Neural cell (in vitro differentiated cells): Measurements from ENCODE around the gene TCEAL4. TPM values are rescaled to one million over a fixed set of nuclear protein-coding genes. Genes with fewer than 3 reads are reported as not detected.

Experiments
- H2AFZ ChIP-seq: fragments of 200-600, 300-800 bp; sonication (generic), shearing (Covaris generic); 2 replicates; pipeline ENCODE4 v1.6.0; 2014; ENCODE audit warnings: low read depth, mild to moderate bottlenecking, antibody characterized with exemption, low read length, moderate library complexity
- H3F3A ChIP-seq: fragments of 200-600 bp; shearing (Covaris generic); 2 replicates; pipeline ENCODE4 v1.6.1; 2016; ENCODE audit warnings: mild to moderate bottlenecking, moderate library complexity, mixed read lengths, antibody characterized with exemption, low read length; ENCODE audit not compliant: insufficient read depth, poor library complexity, severe bottlenecking
- H3K27ac ChIP-seq: fragments of 200-600, 300-800 bp; sonication (generic), shearing (Covaris generic); 2 replicates; pipeline ENCODE4 v1.5.1; 2014; ENCODE audit warnings: mild to moderate bottlenecking, low read length, moderate library complexity
- H3K27me3 ChIP-seq: fragments of 300-800, 200-600 bp; sonication (generic), shearing (Covaris generic); 2 replicates; pipeline ENCODE4 v1.6.0; 2014; ENCODE audit warnings: mild to moderate bottlenecking, low read depth, low read length, moderate library complexity; ENCODE audit not compliant: insufficient read depth
- H3K36me3 ChIP-seq: fragments of 300-800, 200-600 bp; sonication (generic), shearing (Covaris generic); 2 replicates; pipeline ENCODE4 v1.5.1; 2014; ENCODE audit warnings: mild to moderate bottlenecking, antibody characterized with exemption, low read length, moderate library complexity; ENCODE audit not compliant: insufficient read depth
- H3K4me2 ChIP-seq: fragments of 300-800, 200-600 bp; sonication (generic), shearing (Covaris generic); 2 replicates; pipeline ENCODE4 v1.6.0; 2014; ENCODE audit warnings: mild to moderate bottlenecking, low read length
- H3K4me3 ChIP-seq: fragments of 300-800, 200-600 bp; sonication (generic), shearing (Covaris generic); 2 replicates; pipeline ENCODE4 v1.5.1; 2014; ENCODE audit warnings: mild to moderate bottlenecking, low read length, moderate library complexity
- H3K79me2 ChIP-seq: fragments of 200-600 bp; shearing (Covaris generic); replicated peaks from 2 replicates; pipeline ENCODE4 v1.6.0; 2014; ENCODE audit warnings: mild to moderate bottlenecking, low read length, moderate library complexity; ENCODE audit not compliant: insufficient read depth
- H3K9ac ChIP-seq: fragments of 300-800, 200-600 bp; sonication (generic), shearing (Covaris generic); 2 replicates; pipeline ENCODE4 v1.6.1; 2016; ENCODE audit warnings: mild to moderate bottlenecking, low read length, mixed read lengths
- H3K9me2 ChIP-seq: fragments of 200-600 bp; shearing (Covaris generic); 2 replicates; pipeline ENCODE4 v1.6.1; 2016; ENCODE audit warnings: mild to moderate bottlenecking, low read length, mixed read lengths; ENCODE audit not compliant: insufficient read depth
- H3K9me3 ChIP-seq: fragments of 200-600, 300-800 bp; sonication (generic), shearing (Covaris generic); 2 replicates; pipeline ENCODE4 v1.6.1; 2016; ENCODE audit warnings: mild to moderate bottlenecking, mixed run types, low read length, moderate library complexity, mixed read lengths
- H4K20me1 ChIP-seq: fragments of 200-600 bp; shearing (Covaris generic); 2 replicates; pipeline ENCODE4 v1.6.1; 2016; ENCODE audit warnings: mild to moderate bottlenecking, mixed run types; ENCODE audit not compliant: insufficient read depth
- EP300 ChIP-seq: fragments of 450-650 bp; conservative IDR thresholded peaks from 2 replicates; pipeline ENCODE4 v1.6.1; 2014; ENCODE audit warnings: antibody characterized with exemption, mild to moderate bottlenecking, moderate library complexity; ENCODE audit not compliant: poor library complexity, severe bottlenecking
- EZH2 ChIP-seq: fragments of 200-600, 300-800 bp; shearing (Covaris generic), sonication (generic); IDR thresholded peaks from 2 replicates; pipeline ENCODE4 v1.6.1; 2014; ENCODE audit warnings: antibody characterized with exemption, low read length, borderline replicate concordance, mild to moderate bottlenecking; ENCODE audit not compliant: insufficient read depth, poor library complexity, severe bottlenecking
- MXI1 ChIP-seq: fragments of 450-650 bp; conservative IDR thresholded peaks from 2 replicates; pipeline ENCODE4 v1.6.1; 2014; ENCODE audit warnings: antibody characterized with exemption, mild to moderate bottlenecking; ENCODE audit not compliant: poor library complexity, severe bottlenecking
- POLR2AphosphoS5 ChIP-seq: IDR thresholded peaks from 2 replicates; pipeline ENCODE4 v1.6.1; 2012
- RAD21 ChIP-seq: fragments of 450-650 bp; conservative IDR thresholded peaks from 2 replicates; pipeline ENCODE4 v1.6.1; 2014; ENCODE audit warnings: antibody characterized with exemption, mild to moderate bottlenecking, moderate library complexity
- SMC3 ChIP-seq: fragments of 450-650 bp; conservative IDR thresholded peaks from 2 replicates; pipeline ENCODE4 v1.6.1; 2014; ENCODE audit warnings: antibody characterized with exemption, mild to moderate bottlenecking, moderate library complexity; ENCODE audit not compliant: poor library complexity
- TAF1 ChIP-seq: IDR thresholded peaks from 2 replicates; pipeline ENCODE4 v1.6.1; 2012; ENCODE audit warnings: low read depth
- polyA plus RNA-seq: library from polyadenylated mRNA; depleted of rRNA; stranded (reverse); fragments of >200 nt; gene quantifications from 2 replicates; pipeline ENCODE4 v1.2.3, GENCODE V29; 2014
- TF ChIP-seq, protein P1 (sequence below): IDR thresholded peaks from 2 replicates; pipeline ENCODE4 v1.6.1; 2012; ENCODE audit warnings: borderline replicate concordance
- TF ChIP-seq, protein P2 (sequence below): fragments of 450-650 bp; IDR thresholded peaks from 2 replicates; pipeline ENCODE4 v1.5.1; 2014; ENCODE audit warnings: antibody characterized with exemption, mild to moderate bottlenecking, moderate library complexity; ENCODE audit not compliant: poor library complexity, severe bottlenecking

Gene TCEAL4
- polyA plus RNA-seq, 1 donor from 2014 or later = 130 TPM

DNA sequence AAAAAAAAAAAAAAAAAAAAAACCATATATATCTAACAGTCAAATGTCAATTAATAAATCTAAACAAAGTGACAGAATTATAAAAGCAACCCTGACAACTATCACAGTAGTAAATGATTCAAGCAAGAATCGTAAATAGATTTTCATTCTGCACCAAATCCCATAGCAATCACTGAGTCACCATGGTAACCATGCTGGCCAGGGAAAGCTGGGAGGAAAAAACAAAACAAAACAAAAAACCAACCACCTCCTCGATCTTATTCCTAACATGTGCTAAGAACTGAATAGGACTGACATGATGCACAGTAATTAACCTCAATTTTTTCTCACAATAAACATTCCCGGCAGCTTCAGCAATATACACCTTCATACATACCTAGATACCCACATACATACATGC is 35.4 kb upstream of the TCEAL4 start:
- TF ChIP-seq, protein P1, sequence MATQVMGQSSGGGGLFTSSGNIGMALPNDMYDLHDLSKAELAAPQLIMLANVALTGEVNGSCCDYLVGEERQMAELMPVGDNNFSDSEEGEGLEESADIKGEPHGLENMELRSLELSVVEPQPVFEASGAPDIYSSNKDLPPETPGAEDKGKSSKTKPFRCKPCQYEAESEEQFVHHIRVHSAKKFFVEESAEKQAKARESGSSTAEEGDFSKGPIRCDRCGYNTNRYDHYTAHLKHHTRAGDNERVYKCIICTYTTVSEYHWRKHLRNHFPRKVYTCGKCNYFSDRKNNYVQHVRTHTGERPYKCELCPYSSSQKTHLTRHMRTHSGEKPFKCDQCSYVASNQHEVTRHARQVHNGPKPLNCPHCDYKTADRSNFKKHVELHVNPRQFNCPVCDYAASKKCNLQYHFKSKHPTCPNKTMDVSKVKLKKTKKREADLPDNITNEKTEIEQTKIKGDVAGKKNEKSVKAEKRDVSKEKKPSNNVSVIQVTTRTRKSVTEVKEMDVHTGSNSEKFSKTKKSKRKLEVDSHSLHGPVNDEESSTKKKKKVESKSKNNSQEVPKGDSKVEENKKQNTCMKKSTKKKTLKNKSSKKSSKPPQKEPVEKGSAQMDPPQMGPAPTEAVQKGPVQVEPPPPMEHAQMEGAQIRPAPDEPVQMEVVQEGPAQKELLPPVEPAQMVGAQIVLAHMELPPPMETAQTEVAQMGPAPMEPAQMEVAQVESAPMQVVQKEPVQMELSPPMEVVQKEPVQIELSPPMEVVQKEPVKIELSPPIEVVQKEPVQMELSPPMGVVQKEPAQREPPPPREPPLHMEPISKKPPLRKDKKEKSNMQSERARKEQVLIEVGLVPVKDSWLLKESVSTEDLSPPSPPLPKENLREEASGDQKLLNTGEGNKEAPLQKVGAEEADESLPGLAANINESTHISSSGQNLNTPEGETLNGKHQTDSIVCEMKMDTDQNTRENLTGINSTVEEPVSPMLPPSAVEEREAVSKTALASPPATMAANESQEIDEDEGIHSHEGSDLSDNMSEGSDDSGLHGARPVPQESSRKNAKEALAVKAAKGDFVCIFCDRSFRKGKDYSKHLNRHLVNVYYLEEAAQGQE = no peak
- TF ChIP-seq TAF1 (no peak), SMC3 (no peak), RAD21 (no peak), MXI1 (no peak), POLR2AphosphoS5 (no peak), EP300 (no peak)
- TF ChIP-seq, protein P2, sequence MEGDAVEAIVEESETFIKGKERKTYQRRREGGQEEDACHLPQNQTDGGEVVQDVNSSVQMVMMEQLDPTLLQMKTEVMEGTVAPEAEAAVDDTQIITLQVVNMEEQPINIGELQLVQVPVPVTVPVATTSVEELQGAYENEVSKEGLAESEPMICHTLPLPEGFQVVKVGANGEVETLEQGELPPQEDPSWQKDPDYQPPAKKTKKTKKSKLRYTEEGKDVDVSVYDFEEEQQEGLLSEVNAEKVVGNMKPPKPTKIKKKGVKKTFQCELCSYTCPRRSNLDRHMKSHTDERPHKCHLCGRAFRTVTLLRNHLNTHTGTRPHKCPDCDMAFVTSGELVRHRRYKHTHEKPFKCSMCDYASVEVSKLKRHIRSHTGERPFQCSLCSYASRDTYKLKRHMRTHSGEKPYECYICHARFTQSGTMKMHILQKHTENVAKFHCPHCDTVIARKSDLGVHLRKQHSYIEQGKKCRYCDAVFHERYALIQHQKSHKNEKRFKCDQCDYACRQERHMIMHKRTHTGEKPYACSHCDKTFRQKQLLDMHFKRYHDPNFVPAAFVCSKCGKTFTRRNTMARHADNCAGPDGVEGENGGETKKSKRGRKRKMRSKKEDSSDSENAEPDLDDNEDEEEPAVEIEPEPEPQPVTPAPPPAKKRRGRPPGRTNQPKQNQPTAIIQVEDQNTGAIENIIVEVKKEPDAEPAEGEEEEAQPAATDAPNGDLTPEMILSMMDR = no peak
- Histone ChIP-seq H4K20me1 (no peaks in the 10 kb centered on the region), H3K9me2 (no peaks in the 10 kb centered on the region), H3K79me2 (no peaks in the 10 kb centered on the region), H3K36me3 (no peaks in the 10 kb centered on the region), H3K4me2 (no peak overlapping the region), H3F3A (no peaks in the 10 kb centered on the region), H3K27me3 (no peaks in the 10 kb centered on the region), H3K9me3 (no peaks in the 10 kb centered on the region), H3K27ac (peak overlapping the region; percentile 37), H3K9ac (peak overlapping the region; percentile 29), H2AFZ (no peak overlapping the region), H3K4me3 (no peak overlapping the region)

DNA sequence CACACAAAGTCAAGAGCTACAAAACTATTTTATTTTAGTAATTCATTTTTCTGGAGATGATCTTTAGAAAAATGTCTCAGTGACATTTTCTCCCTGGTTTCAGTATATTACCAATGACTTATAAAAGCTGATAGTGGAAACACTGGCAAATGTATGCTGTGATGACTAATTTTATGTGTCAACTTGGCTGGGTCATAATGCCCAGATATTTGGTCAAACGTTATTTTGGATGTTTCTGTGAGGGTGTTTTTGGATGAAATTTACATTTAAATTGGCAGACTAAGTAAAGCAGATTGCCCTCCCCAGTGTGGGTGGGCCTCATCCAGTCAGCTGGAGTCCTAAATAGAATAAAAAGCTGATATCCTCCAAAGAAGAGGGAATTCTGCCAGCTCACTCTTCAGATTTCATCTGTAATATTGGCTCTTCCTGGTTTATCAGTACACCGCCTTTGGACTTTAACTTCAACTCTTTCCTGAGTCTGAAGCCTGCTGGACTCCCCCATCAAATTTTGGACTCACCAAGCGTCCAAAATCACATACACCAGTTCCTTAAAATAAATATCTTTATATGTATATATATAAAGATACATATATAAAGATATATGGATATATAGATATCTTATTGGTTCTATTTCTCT is 34.8 kb upstream of the TCEAL4 start:
- H3K9me2 ChIP-seq = no peaks in the 10 kb centered on the region
- TF ChIP-seq SMC3 = no peak
- TF ChIP-seq TAF1 = no peak
- TF ChIP-seq EP300 = no peak
- TF ChIP-seq, protein P1 = no peak
- no peak for TF ChIP-seq RAD21
- no peak for TF ChIP-seq POLR2AphosphoS5
- no peak for TF ChIP-seq EZH2
- no peak for TF ChIP-seq MXI1
- TF ChIP-seq, protein P2 = no peak
- peak overlapping the region; percentile 37 for H3K27ac ChIP-seq
- H3K79me2 ChIP-seq = no peaks in the 10 kb centered on the region
- no peak overlapping the region for H3K4me3 ChIP-seq
- no peak overlapping the region for H2AFZ ChIP-seq
- H3K36me3 ChIP-seq = no peaks in the 10 kb centered on the region
- H3K4me2 ChIP-seq = no peak overlapping the region
- peak overlapping the region; percentile 29 for H3K9ac ChIP-seq
- no peaks in the 10 kb centered on the region for H4K20me1 ChIP-seq
- no peaks in the 10 kb centered on the region for H3K9me3 ChIP-seq
- no peaks in the 10 kb centered on the region for H3F3A ChIP-seq
- no peaks in the 10 kb centered on the region for H3K27me3 ChIP-seq
